Endometrial microvascular endothelial cells (primary cell): ENCODE measurements around the gene INTS11. TPM values are rescaled to one million over a fixed set of nuclear protein-coding genes. Genes with fewer than 3 reads are reported as not detected.

ENCODE experiments used
- in situ Hi-C: cut with HindIII; loops from 2 replicates; pipeline ENCODE4 v1.10.0; 2017; ENCODE audit warnings: low sequenced_read_pairs, low pct_unique_long_range_greater_than_20kb; ENCODE audit errors: inconsistent ontology term
- total RNA-seq: library from RNA; depleted of rRNA; stranded (reverse); fragments of >200 nt; gene quantifications from one replicate; pipeline ENCODE4 v1.2.3, GENCODE V29; 2015; ENCODE audit errors: inconsistent ontology term

Gene INTS11
- total RNA-seq, 1 donor from 2014 or later, result 99.3 TPM

DNA sequence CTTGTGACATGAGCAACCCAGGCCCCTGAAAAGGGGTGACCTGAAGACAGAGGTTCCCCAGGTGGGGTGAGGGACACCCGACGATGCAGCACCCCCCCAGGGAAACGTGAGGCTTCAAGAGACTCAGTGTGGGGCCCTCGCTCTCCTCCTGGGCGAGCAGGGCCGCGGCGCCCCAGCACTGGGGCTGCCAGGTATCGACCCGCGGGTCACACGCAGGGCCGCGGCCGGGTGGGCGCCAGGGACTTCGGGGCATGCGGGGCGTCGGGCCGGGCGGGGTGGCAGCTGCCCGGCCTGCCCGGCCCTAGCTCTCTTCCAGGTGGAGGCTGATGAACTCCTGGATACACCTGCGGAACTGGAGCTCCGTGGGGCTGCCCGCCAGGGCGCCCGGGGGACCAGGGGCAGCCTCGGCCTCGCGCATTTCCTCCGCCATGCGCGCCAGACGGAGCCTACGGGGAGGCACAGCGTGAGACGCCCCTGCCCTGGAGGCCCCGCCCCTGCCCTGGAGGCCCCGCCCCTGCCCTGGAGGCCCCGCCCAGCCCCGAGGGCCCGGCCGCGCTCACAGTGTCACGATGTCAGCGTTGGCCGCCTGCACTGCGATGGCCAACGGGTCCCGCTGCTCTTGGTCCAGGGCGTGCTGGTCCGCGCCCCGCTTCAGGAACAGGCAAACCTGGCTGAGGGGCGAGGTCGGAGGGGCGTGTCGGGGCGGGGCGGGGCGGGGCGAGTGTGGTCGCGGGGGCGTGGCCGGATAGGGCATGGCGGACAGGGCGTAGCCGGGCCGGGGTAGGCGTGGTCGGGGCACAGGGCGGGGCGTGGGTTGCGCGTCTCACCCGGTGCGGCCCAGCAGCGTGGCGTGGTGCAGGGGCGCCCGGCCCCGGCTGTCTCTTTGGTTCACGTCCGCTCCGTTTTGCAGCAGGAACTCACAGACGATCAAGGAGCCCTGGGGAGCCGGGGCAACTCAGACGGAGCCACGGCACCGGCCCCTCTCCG is 30.9 kb downstream of the INTS11 start:
- in situ Hi-C loops, result no loop called here

DNA sequence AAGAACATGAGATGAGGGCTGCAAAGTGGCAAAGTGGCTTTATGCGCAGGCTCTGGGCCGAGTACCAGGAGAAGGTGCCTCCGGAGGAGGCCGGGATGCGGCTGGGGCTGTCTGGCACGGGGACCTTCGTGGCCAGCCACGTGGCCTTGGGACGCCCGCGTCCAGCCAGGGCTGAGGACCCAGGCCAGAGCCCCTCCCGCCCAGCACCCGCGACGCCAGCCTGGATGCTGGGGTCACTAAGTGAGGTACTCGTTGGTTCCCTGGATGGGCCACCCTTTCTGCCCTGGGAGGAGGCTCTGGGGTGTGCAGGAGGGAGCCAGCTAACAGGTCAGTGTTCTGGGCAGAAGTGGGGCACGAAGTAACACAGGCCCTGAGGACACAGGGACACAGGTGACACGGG is 31.6 kb downstream of the INTS11 start:
- in situ Hi-C loops, result no loop called here

DNA sequence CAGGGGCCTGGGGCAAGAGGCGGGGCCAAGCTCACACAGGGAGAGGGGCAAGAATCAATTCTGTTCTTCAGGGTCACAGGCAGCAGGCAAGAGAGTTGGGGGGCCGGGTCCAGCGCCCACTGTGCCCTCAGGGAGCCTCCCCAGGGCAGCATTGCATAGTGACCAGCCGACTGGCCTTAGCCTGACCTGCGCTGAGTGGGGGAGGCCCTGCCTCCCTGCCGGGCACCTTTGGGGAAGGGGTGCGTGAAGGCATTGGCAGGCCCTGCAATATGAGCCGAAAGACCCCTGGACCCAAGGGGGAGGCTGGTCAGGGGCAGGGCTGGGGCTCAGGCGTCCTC is 32.0 kb downstream of the INTS11 start:
- in situ Hi-C loops, result no loop called here

DNA sequence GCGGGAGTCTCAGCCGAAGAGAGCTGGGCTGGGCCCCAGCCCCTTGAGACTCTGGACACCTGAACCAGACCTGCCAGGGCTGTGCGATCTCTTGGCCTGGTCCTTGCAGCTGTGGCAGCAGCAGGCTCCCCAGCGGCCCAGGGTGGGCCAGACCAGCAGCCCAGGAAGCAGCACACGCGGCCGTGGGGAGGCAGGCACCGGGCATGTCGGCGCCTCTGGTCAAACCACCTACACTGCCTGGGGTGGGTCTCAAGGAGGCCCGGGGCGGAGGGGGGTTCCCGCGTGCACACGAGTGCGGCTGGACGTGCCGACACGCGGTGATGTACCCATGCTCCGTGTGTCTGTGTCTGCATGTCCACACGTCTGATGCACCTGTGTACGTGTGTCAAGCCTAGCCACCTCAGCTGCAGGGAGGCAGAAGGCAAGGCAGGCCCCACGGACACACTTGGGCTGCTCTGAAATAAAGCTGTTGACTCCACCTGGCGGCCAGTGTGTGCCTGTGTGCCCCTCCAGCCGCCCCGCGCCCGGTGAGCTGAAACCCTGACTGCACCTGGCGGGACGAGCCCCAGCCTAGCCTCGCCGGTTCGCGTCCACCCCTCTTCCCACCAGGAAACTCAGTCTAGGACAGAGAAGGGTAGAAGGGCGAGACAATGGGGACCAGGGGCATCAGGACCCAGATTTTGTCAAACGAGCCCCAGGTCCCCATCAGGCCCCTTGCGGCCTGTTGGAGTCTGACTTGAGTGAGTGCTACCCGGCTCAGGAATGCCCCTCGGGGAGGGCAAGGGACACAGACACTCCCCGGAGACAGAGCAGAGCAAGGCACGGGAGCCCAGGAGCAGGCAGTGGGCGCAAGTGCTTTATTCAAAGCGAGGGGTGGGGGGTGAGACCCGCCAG is 32.7 kb downstream of the INTS11 start:
- in situ Hi-C loops, result no loop called here

DNA sequence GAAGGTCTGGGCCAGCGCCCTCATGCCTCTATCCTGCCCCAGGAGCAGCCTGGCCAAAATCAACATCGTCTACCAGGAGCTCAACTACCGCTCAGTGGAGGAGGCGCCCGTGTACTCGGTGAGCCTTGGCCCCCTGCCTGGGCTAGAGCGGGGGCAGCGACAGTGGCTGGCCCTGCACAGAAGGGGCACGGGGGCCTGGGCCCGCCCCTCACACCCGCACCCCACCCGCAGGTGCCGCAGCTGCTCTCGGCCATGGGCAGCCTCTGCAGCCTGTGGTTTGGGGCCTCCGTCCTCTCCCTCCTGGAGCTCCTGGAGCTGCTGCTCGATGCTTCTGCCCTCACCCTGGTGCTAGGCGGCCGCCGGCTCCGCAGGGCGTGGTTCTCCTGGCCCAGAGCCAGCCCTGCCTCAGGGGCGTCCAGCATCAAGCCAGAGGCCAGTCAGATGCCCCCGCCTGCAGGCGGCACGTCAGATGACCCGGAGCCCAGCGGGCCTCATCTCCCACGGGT is 33.4 kb downstream of the INTS11 start:
- in situ Hi-C loops, result no loop called here

DNA sequence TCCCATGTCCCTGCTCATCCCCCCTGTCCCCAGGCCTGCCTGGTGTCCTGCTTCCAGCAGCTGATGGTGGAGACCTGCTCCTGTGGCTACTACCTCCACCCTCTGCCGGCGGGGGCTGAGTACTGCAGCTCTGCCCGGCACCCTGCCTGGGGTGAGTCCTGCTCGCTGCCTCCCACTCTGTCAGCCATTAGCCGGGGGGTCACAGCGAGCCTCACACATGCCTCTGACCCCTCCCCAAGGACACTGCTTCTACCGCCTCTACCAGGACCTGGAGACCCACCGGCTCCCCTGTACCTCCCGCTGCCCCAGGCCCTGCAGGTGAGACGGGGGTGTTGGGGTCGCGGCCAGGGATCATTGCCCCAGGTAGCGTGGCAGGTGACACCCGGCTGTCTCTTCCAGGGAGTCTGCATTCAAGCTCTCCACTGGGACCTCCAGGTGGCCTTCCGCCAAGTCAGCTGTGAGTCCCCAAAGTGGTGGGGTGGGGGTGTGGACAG is 34.2 kb downstream of the INTS11 start:
- in situ Hi-C loops, result no loop called here

DNA sequence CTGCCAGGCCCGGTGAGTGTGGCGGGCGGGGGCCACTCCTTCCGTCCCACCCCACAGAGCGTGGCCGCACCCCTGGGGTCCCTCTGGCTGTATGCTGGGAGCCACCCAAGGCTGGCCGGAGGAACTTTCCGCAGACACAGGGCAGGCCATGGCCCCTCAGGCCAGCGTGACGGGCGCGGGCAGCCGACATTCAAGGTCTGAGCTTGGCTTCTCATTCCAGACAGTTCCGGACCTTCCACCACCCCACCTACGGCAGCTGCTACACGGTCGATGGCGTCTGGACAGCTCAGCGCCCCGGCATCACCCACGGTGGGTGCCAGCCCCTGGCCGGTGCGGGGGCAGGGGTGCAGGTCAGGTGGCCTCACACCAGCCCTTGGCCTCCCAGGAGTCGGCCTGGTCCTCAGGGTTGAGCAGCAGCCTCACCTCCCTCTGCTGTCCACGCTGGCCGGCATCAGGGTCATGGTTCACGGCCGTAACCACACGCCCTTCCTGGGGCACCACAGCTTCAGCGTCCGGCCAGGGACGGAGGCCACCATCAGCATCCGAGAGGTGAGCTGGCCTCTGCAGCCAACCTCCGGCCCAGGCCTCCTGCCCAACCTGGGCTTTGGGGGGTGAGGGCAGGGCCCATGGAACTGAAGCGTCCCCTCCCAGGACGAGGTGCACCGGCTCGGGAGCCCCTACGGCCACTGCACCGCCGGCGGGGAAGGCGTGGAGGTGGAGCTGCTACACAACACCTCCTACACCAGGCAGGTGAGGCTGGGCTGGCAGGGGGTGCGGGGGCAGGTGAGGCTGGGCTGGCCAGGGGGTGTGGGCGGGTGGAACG is 37.0 kb downstream of the INTS11 start:
- in situ Hi-C loops, result no loop called here

DNA sequence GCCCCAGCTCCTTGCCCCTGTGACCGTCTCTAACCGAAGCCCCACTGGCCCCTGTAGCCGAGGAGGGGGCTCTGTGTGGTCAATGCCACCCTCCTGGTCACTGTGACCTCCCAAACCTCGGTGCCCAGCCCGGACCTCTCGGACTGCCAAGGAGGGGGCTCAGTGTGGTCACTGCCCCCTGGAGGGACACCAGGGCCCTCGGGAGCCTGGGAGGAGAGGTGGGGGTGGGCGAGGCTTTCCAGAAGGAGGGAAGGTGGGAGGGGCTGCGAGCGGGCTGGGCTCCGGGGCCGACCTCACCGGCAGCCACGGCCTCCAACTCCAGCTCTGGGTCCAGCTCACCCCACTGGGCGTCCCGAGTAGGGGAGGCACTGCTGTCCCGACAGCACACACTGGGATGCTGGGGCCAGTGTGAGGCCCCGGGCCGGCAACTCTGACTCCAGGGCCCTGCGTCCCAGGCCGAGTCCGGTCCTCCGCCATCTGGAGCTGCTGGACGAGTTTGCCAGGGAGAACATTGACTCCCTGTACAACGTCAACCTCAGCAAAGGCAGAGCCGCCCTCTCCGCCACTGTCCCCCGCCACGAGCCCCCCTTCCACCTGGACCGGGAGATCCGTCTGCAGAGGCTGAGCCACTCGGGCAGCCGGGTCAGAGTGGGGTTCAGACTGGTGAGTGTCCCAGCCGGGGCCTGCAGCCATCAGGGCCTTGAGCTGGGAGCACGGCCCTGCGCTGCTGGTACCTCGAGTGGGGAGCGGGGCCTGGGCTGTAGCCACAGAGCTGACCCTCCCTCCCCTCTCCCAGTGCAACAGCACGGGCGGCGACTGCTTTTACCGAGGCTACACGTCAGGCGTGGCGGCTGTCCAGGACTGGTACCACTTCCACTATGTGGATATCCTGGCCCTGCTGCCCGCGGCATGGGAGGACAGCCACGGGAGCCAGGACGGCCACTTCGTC is 37.9 kb downstream of the INTS11 start:
- in situ Hi-C loops, result no loop called here

DNA sequence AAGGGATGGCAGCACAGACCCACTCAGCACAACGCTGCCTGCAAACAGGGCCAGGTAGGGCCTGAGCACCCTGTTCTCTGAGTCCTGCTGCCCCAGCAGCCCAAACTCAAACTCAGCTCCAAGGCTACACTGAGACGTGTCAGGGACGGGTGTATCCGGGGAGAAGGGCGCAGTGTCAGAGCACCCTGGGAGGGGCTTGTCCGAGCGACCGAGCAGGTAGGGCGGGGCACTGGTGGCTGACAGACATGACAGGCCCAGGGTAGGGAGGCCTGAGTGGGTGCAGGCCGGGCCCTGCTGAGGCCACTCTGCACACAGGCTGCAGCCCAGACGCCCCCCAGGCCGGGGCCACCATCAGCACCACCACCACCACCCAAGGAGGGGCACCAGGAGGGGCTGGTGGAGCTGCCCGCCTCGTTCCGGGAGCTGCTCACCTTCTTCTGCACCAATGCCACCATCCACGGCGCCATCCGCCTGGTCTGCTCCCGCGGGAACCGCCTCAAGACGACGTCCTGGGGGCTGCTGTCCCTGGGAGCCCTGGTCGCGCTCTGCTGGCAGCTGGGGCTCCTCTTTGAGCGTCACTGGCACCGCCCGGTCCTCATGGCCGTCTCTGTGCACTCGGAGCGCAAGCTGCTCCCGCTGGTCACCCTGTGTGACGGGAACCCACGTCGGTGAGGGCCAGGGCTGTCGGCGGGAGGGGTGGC is 38.7 kb downstream of the INTS11 start:
- in situ Hi-C loops, result no loop called here

DNA sequence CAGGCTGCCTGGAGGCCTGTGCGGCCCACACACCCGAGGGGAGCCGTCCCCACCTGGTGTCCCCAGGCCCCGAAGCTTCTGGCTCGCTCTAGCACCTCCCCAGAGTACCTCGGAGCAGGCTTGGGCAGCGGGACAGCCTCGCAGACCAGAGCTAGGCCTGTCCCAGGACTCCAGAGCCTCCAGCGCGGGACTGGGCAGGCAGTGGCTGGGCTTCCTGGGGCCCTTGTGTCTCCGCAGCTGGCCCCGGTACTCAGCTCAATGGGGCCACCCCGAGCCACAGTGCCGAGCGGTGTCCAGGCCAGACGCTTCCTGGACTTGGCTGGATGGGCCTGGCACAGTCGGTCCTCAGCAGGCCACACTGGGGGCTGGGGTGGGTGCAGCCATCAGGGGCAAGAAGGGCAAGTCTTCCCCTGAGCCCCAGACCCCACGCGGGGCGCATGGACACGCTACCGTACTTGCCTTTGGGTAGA is 39.3 kb downstream of the INTS11 start:
- in situ Hi-C loops, result no loop called here

DNA sequence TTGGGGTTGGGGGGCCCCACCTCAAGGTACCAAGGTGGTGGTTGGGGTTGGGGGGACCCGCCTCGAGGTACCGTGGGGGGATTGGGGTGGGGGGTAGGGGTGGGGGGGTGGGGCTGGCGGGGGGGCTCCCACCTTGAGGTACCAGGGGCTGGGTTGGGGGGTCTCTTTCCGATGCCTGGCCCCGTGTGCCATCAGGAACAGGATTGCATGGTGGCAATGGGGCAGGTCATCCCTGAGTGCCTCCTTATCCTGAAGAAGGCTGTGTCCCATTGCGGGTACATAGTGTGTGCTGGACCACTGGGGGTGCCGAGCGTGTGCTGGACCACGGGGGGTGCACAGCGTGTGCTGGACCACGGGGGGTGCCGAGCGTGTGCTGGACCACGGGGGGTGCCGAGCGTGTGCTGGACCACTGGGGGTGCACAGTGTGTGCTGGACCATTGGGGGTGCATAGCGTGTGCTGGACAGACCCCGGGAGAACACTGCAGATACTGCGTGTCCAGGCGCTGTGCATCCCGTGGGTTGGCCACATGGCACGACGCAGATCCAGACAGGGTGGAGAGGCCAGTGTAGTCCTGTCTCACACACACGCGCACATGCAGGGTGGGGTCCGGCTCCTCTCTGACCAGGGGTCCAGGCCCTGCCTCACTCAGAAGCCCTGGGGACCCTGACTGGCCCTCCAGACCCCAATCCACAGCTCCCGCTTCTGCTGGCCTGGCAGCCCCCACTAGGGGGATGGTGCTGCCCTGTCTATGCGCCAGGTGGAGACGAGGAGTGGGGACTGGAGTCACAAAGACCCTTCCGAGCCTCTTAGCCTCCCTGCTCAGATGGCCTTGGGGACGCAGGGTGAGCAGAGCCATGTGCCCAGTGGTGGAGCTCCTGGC is 40.0 kb downstream of the INTS11 start:
- in situ Hi-C loops, result no loop called here

DNA sequence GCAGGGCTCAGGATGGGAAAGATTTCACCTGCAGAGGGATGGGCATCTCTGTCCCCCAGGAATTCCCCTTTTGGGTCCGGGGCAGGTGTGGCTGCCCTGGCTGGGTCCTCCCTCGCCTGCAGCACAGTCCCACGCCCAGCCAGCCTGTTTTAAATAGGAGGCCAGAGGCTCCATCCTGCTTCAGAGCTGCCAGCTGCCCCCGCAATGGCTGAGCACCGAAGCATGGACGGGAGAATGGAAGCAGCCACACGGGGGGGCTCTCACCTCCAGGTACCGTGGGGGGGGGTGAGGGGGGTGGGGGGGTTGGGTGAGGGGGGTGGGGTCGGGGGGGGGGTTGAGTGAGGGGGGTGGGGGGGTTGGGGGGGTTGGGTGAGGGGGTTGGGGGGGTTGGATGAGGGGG is 40.6 kb downstream of the INTS11 start:
- in situ Hi-C loops, result no loop called here

DNA sequence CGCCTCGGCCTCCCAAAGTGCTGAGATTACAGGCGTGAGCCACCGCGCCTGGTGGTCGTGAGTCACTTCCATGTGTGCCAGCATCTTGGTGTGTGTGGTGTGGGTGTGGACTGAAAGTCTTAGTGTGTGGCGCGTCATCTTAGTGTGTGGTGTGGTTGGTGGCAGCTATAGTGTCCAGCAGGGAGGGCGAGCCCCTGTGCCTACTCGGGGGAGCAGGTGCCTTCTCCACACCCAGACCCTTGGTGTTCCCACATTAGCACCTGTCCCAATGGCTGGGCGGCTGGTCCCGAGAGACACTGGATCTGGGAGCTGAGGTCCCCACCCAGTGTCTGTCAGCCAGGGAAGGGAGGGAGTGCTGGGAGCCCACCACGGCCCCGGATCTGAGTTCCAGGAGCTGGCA is 41.5 kb downstream of the INTS11 start:
- in situ Hi-C loops, result no loop called here

DNA sequence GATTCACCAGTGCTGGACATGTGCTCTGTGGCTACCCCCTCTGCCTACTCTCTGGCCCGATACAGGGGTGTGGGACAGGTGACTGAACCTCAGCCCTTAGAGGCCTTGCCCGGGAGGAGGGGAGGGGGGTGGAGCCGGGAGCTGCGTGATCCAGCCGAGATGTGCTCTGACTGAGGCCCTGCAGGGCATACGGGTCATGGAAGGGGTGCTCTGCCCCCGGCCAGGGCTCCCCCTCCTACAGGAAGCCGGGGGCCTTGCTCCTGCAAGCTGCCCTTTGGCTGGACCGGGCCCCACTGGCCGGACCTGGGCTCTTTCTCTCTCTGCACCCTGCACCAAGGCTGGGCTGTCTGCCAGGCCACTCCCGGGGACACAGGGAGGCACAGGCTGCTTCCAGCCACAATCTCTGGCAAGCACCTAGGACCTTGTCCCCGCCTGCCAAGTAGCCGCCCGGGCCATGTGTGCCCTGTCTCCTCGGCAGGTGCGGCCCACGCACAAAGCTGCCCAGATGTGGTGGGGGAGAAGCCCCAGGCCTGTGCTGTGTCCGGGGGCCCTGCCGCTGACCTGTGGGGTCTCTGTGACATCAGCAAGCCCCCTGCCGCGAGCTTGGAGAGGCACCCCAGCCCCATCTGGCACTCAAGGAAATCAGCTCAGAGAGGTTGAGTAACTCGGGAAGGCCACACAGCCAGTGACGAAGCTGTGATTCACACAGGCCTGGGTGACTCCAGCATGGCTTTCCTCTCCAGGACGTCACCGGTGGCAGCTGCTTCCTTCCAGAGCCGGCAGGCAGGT is 42.7 kb downstream of the INTS11 start:
- in situ Hi-C loops, result no loop called here

DNA sequence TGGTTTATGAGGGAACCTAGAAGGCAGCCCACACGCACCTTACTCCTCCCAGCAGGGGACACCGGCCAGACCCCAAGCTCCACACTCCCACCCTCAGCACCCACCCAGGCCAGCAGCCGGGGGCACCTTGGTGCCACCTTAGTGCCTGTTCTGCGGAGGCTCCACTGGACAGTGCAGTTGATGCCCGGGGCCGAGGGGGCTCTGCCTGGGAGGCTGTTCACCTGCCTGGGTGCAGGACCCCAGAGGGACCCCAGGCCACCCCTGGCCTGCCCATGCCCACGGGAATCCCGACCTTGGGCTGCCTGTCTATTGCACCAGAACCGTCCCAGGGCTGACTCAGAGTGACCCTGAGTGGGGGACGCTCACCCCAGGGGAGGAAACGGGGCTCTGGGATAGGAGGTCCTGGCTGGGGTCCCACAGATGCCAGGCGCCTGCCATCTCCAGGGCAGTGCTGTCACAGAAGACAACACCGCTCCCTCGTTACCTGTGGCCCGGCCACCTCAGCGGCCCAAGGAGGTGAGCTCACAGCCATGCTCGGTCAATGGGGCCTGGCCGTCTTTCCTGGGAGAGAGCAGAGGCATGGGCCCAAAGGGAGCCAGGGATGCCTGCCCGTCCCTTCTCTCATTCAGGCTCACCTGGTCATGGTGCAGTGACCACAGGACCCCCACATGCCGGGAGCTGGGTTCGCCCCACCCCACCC is 43.5 kb downstream of the INTS11 start:
- in situ Hi-C loops, result no loop called here
